H1 (cell line): ENCODE measurements around the gene PMS1. TPM values are rescaled to one million over a fixed set of nuclear protein-coding genes. Genes with fewer than 3 reads are reported as not detected.

ENCODE experiments used
- ASH2L ChIP-seq: fragments of 200-600, 300-600 bp; sonication (generic); IDR thresholded peaks from one replicate; pipeline ENCODE4 v1.7.1; 2017; ENCODE audit warnings: low read length
- BCL11A ChIP-seq, 2 experiments: IDR thresholded peaks; one replicate each; pipeline ENCODE4 v1.6.1; 2011; ENCODE audit warnings: low read depth in 2 of 2, low read length in 2 of 2, mild to moderate bottlenecking in 2 of 2
- CBX8 ChIP-seq: fragments of 300-800, 300-1000 bp; sonication (generic); IDR thresholded peaks from 2 replicates; pipeline ENCODE4 v1.7.1; 2016; ENCODE audit warnings: low read depth, low read length, borderline replicate concordance
- KDM5A ChIP-seq: fragments of 200-600 bp; IDR thresholded peaks from 2 replicates; pipeline ENCODE4 v1.7.1; 2012; ENCODE audit warnings: mild to moderate bottlenecking, low read length, inconsistent platforms, mixed read lengths
- MAX ChIP-seq: IDR thresholded peaks from 2 replicates; pipeline ENCODE4 v1.6.1; 2012; ENCODE audit warnings: inconsistent platforms
- POLR2A ChIP-seq, 2 experiments: IDR thresholded peaks; 1 replicate in 1 of 2; 2 replicates in 1 of 2; pipeline ENCODE4 v1.6.1; 2011; ENCODE audit warnings: low read depth in 2 of 2, low read length in 2 of 2, mild to moderate bottlenecking in 2 of 2; ENCODE audit errors: control extremely low read depth in 1 of 2
- RBBP5 ChIP-seq: IDR thresholded peaks from 2 replicates; pipeline ENCODE4 v1.7.1; 2012; ENCODE audit warnings: low read depth, mild to moderate bottlenecking, inconsistent platforms, low read length, moderate library complexity, borderline replicate concordance
- SUZ12 ChIP-seq: fragments of 200-600 bp; sonication (generic); IDR thresholded peaks from 2 replicates; pipeline ENCODE4 v1.6.1; 2012; ENCODE audit warnings: mild to moderate bottlenecking, inconsistent platforms, low read length, moderate library complexity, mixed read lengths
- TEAD4 ChIP-seq: IDR thresholded peaks from 2 replicates; pipeline ENCODE4 v1.6.1; 2012; ENCODE audit warnings: low read depth, low read length, inconsistent platforms, mixed read lengths
- YY1 ChIP-seq: IDR thresholded peaks from 2 replicates; pipeline ENCODE4 v1.6.1; 2011; ENCODE audit warnings: low read depth, mild to moderate bottlenecking, low read length
- polyA plus RNA-seq, 7 experiments: library from polyadenylated mRNA; depleted of rRNA in 3 of 7; stranded (reverse) in 5 of 7; unstranded in 2 of 7; fragments of >200 nt in 5 of 7; fragments of 200-250 nt in 2 of 7; gene quantifications; 1 replicate in 5 of 7; 2 replicates in 1 of 7; 4 replicates in 1 of 7; pipeline versions ENCODE4 v1.2.1 to v1.2.3, GENCODE V29; 2011 to 2013; ENCODE audit warnings: missing spikeins in 2 of 7, mixed read lengths in 2 of 7
- total RNA-seq: library from RNA; stranded (reverse); fragmentation: NEBNext Ultra II Directional; extraction: Animal tissue kit (Norgen Biotek cat#: 25700); gene quantifications from 2 replicates; pipeline ENCODE4 v1.2.1, GENCODE V29; 2021
- TF ChIP-seq, protein P1 (sequence below): fragments of 300-600 bp; sonication (generic); IDR thresholded peaks from 2 replicates; pipeline ENCODE4 v1.7.1; 2012; ENCODE audit warnings: low read length, moderate library complexity, mild to moderate bottlenecking, inconsistent platforms; ENCODE audit not compliant: insufficient replicate concordance
- TF ChIP-seq, protein P2 (sequence below): IDR thresholded peaks from 2 replicates; pipeline ENCODE4 v1.6.1; 2011; ENCODE audit warnings: low read depth, mild to moderate bottlenecking, low read length; ENCODE audit not compliant: insufficient read depth

The PMS1 gene
- total and polyA plus RNA-seq, 2 of the 8 experiments (the other 6 are each of a cell fraction or from before 2014, with no cell fraction given), result 13.1 to 59.7 TPM

GRCh38 chr2:189837326-189837725, 53.1 kb downstream of the PMS1 start (continued):
- TF ChIP-seq, protein P1, sequence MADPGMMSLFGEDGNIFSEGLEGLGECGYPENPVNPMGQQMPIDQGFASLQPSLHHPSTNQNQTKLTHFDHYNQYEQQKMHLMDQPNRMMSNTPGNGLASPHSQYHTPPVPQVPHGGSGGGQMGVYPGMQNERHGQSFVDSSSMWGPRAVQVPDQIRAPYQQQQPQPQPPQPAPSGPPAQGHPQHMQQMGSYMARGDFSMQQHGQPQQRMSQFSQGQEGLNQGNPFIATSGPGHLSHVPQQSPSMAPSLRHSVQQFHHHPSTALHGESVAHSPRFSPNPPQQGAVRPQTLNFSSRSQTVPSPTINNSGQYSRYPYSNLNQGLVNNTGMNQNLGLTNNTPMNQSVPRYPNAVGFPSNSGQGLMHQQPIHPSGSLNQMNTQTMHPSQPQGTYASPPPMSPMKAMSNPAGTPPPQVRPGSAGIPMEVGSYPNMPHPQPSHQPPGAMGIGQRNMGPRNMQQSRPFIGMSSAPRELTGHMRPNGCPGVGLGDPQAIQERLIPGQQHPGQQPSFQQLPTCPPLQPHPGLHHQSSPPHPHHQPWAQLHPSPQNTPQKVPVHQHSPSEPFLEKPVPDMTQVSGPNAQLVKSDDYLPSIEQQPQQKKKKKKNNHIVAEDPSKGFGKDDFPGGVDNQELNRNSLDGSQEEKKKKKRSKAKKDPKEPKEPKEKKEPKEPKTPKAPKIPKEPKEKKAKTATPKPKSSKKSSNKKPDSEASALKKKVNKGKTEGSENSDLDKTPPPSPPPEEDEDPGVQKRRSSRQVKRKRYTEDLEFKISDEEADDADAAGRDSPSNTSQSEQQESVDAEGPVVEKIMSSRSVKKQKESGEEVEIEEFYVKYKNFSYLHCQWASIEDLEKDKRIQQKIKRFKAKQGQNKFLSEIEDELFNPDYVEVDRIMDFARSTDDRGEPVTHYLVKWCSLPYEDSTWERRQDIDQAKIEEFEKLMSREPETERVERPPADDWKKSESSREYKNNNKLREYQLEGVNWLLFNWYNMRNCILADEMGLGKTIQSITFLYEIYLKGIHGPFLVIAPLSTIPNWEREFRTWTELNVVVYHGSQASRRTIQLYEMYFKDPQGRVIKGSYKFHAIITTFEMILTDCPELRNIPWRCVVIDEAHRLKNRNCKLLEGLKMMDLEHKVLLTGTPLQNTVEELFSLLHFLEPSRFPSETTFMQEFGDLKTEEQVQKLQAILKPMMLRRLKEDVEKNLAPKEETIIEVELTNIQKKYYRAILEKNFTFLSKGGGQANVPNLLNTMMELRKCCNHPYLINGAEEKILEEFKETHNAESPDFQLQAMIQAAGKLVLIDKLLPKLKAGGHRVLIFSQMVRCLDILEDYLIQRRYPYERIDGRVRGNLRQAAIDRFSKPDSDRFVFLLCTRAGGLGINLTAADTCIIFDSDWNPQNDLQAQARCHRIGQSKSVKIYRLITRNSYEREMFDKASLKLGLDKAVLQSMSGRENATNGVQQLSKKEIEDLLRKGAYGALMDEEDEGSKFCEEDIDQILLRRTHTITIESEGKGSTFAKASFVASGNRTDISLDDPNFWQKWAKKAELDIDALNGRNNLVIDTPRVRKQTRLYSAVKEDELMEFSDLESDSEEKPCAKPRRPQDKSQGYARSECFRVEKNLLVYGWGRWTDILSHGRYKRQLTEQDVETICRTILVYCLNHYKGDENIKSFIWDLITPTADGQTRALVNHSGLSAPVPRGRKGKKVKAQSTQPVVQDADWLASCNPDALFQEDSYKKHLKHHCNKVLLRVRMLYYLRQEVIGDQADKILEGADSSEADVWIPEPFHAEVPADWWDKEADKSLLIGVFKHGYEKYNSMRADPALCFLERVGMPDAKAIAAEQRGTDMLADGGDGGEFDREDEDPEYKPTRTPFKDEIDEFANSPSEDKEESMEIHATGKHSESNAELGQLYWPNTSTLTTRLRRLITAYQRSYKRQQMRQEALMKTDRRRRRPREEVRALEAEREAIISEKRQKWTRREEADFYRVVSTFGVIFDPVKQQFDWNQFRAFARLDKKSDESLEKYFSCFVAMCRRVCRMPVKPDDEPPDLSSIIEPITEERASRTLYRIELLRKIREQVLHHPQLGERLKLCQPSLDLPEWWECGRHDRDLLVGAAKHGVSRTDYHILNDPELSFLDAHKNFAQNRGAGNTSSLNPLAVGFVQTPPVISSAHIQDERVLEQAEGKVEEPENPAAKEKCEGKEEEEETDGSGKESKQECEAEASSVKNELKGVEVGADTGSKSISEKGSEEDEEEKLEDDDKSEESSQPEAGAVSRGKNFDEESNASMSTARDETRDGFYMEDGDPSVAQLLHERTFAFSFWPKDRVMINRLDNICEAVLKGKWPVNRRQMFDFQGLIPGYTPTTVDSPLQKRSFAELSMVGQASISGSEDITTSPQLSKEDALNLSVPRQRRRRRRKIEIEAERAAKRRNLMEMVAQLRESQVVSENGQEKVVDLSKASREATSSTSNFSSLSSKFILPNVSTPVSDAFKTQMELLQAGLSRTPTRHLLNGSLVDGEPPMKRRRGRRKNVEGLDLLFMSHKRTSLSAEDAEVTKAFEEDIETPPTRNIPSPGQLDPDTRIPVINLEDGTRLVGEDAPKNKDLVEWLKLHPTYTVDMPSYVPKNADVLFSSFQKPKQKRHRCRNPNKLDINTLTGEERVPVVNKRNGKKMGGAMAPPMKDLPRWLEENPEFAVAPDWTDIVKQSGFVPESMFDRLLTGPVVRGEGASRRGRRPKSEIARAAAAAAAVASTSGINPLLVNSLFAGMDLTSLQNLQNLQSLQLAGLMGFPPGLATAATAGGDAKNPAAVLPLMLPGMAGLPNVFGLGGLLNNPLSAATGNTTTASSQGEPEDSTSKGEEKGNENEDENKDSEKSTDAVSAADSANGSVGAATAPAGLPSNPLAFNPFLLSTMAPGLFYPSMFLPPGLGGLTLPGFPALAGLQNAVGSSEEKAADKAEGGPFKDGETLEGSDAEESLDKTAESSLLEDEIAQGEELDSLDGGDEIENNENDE, result no peak
- TF ChIP-seq POLR2A (IDR thresholded peaks at IDR 0.05; ENCODE audit: control extremely low read depth in 1 of 2, low read depth in 2 of 2, low read length in 2 of 2) (no peak), RBBP5 (no peak), KDM5A (no peak), BCL11A (IDR thresholded peaks at IDR 0.05; ENCODE audit: low read depth in 2 of 2, low read length in 2 of 2) (no peak), YY1 (no peak), TEAD4 (no peak), ASH2L (no peak), CBX8 (no peak), MAX (no peak), SUZ12 (no peak)
- TF ChIP-seq, protein P2, sequence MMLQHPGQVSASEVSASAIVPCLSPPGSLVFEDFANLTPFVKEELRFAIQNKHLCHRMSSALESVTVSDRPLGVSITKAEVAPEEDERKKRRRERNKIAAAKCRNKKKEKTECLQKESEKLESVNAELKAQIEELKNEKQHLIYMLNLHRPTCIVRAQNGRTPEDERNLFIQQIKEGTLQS, result no peak
